GM23248 (cell line): ENCODE data around the gene C13orf42.

Source experiments
- EZH2 ChIP-seq: fragments of 200-600 bp; sonication (generic); IDR thresholded peaks from 2 replicates; pipeline ENCODE4 v1.6.1; 2018; ENCODE audit warnings: antibody characterized with exemption, mild to moderate bottlenecking; ENCODE audit not compliant: insufficient read depth, poor library complexity, severe bottlenecking
- EZH2phosphoT487 ChIP-seq: fragments of 200-600 bp; sonication (generic); IDR thresholded peaks from 2 replicates; pipeline ENCODE4 v1.6.1; 2018; ENCODE audit warnings: antibody characterized with exemption, moderate library complexity, mild to moderate bottlenecking, low read depth; ENCODE audit not compliant: insufficient read depth

DNA sequence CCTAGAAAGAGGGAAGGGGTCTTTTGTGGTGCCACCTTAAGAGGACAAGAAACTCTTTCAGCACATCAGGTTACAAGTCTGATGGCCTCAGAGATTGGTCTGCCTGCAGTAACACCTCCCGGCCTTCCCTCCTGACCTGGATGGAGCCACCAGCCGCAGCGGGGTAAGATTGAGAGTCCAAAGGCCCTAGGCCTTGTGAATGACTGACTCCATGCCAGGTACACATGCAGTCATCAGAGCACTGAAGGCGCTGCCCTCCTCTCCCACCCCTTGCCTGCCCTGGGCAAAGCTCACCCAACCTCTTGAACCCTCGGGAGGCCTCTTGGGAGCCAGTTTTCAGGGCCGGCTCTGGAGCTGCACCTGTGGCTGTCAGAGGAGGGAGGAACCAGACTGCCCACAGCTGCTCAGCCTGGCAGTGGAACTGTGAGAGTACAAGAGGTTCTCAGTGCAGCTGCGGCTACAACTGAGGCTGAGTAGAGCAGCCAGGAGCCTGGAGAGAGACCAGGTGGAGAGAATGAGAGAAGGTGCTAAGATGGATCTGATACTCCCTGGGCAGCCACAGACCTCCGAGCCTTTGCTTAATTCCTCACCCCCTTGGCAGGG lies 23.8 kb upstream of the C13orf42 start:
- TF ChIP-seq EZH2 (no peak), EZH2phosphoT487 (no peak)
